OCI-LY1 (cell line): ENCODE data around the gene SMYD3.

Source experiments
- H2AFZ ChIP-seq: fragments of 200-600 bp; sonication (generic), shearing (Covaris generic); 2 replicates; pipeline ENCODE4 v1.6.0; 2014; ENCODE audit warnings: antibody characterized with exemption, mild to moderate bottlenecking, low read length
- H3F3A ChIP-seq: fragments of 200-600 bp; sonication (generic), shearing (Covaris generic); 2 replicates; pipeline ENCODE4 v1.6.0; 2014; ENCODE audit warnings: mild to moderate bottlenecking, antibody characterized with exemption, low read length, moderate library complexity; ENCODE audit not compliant: insufficient read depth
- H3K27ac ChIP-seq: fragments of 200-600 bp; sonication (generic); 2 replicates; pipeline ENCODE4 v1.5.1; 2014; ENCODE audit warnings: low read length, mixed run types, mild to moderate bottlenecking, low read depth; ENCODE audit not compliant: poor library complexity, severe bottlenecking
- H3K27me3 ChIP-seq: fragments of 200-600 bp; sonication (generic); 2 replicates; pipeline ENCODE4 v1.6.0; 2014; ENCODE audit warnings: antibody characterized with exemption, mild to moderate bottlenecking, low read length, moderate library complexity; ENCODE audit not compliant: insufficient read depth
- H3K36me3 ChIP-seq: fragments of 200-600 bp; sonication (generic); 2 replicates; pipeline ENCODE4 v1.6.1; 2014; ENCODE audit warnings: mild to moderate bottlenecking, antibody characterized with exemption, low read length, moderate library complexity, mixed read lengths; ENCODE audit not compliant: insufficient read depth
- H3K4me1 ChIP-seq: fragments of 200-600 bp; sonication (generic); 2 replicates; pipeline ENCODE4 v1.5.1; 2014; ENCODE audit warnings: mild to moderate bottlenecking, low read length, moderate library complexity; ENCODE audit not compliant: insufficient read depth, severe bottlenecking
- H3K4me2 ChIP-seq: fragments of 200-600 bp; sonication (generic), shearing (Covaris generic); 2 replicates; pipeline ENCODE4 v1.6.1; 2014; ENCODE audit warnings: low read length
- H3K4me3 ChIP-seq: fragments of 200-600 bp; sonication (generic); 2 replicates; pipeline ENCODE4 v1.5.1; 2014; ENCODE audit warnings: low read length, low read depth, mild to moderate bottlenecking, mixed read lengths; ENCODE audit not compliant: poor library complexity, severe bottlenecking
- H3K79me2 ChIP-seq: fragments of 200-600 bp; shearing (Covaris generic); 2 replicates; pipeline ENCODE4 v1.6.1; 2016; ENCODE audit warnings: mixed run types, low read length, mixed read lengths; ENCODE audit not compliant: insufficient read depth
- H3K9ac ChIP-seq: fragments of 200-600 bp; sonication (generic), shearing (Covaris generic); 2 replicates; pipeline ENCODE4 v1.6.1; 2014; ENCODE audit warnings: mild to moderate bottlenecking, low read length, mixed read lengths
- H3K9me2 ChIP-seq: fragments of 200-600 bp; sonication (generic), shearing (Covaris generic); 2 replicates; pipeline ENCODE4 v1.6.1; 2014; ENCODE audit warnings: low read depth, mild to moderate bottlenecking, low read length, mixed read lengths
- H3K9me3 ChIP-seq: fragments of 200-600 bp; shearing (Covaris generic); 2 replicates; pipeline ENCODE4 v1.6.1; 2014; ENCODE audit warnings: low read length, mixed read lengths
- H4K20me1 ChIP-seq: fragments of 200-600 bp; sonication (generic), shearing (Covaris generic); 2 replicates; pipeline ENCODE4 v1.6.0; 2016; ENCODE audit warnings: mild to moderate bottlenecking, low read length; ENCODE audit not compliant: insufficient read depth
- EZH2 ChIP-seq: fragments of 200-600 bp; sonication (generic), shearing (Covaris generic); IDR thresholded peaks from 2 replicates; pipeline ENCODE4 v1.8.0; 2017; ENCODE audit warnings: borderline replicate concordance, mixed run types, mild to moderate bottlenecking, antibody characterized with exemption, low read length, moderate library complexity, mixed read lengths
- TF ChIP-seq, protein P1 (sequence below): fragments of 200-600 bp; sonication (generic), shearing (Covaris generic); IDR thresholded peaks from 2 replicates; pipeline ENCODE4 v1.5.1; 2017; ENCODE audit warnings: mild to moderate bottlenecking, antibody characterized with exemption, low read length, moderate library complexity, mixed read lengths

SMYD3 gene

DNA sequence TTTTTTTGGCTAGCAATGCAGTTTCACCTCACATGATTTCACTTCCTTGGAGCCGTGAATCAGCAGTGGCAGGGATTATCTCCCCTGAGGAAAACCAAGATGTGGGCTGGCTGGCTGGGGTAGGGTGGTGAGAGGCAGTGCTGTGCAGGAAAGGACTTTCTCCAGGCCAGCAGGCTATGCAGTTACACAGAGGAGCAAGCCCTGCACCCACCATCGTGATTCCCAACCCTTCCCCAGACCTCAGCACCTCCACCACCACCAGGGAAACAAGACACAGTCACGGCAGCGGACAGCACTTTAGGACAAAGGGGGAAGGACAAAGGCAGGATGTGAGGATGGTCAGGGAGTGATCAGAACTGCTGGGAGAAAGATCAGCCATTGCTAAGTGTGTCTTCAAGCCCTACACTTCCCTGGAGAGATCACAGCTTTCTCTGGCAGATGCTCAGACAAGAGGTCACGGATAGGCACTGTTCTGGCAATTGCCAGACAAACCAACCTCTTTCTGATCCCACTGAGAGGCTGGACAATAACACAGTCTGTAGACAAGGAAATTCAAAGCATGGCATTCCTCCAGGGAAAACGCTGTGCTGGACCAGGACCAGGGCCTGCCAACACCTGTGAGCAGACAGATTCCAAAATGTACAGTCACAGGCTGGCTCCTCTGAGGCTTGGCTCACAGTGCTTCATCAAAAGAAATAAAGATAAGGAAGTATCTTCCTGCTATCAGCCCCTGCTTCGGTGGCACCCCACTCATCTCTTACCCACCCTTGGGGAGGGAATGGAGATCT, 509.4 kb downstream of the SMYD3 start:
- no peaks in the 10 kb centered on the region for H3K9me2 ChIP-seq
- no peaks in the 10 kb centered on the region for H3F3A ChIP-seq
- no peaks in the 10 kb centered on the region for H4K20me1 ChIP-seq
- peaks cover 10% of the 10 kb centered on the region for H3K4me1 ChIP-seq
- TF ChIP-seq EZH2, result no peak
- TF ChIP-seq, protein P1, sequence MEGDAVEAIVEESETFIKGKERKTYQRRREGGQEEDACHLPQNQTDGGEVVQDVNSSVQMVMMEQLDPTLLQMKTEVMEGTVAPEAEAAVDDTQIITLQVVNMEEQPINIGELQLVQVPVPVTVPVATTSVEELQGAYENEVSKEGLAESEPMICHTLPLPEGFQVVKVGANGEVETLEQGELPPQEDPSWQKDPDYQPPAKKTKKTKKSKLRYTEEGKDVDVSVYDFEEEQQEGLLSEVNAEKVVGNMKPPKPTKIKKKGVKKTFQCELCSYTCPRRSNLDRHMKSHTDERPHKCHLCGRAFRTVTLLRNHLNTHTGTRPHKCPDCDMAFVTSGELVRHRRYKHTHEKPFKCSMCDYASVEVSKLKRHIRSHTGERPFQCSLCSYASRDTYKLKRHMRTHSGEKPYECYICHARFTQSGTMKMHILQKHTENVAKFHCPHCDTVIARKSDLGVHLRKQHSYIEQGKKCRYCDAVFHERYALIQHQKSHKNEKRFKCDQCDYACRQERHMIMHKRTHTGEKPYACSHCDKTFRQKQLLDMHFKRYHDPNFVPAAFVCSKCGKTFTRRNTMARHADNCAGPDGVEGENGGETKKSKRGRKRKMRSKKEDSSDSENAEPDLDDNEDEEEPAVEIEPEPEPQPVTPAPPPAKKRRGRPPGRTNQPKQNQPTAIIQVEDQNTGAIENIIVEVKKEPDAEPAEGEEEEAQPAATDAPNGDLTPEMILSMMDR, result no peak
- H3K4me3 ChIP-seq, result no peak overlapping the region
- H3K36me3 ChIP-seq, result no peaks in the 10 kb centered on the region
- H3K4me2 ChIP-seq, result no peak overlapping the region
- no peak overlapping the region for H2AFZ ChIP-seq
- no peaks in the 10 kb centered on the region for H3K79me2 ChIP-seq
- no peaks in the 10 kb centered on the region for H3K27me3 ChIP-seq
- H3K9ac ChIP-seq, result no peak overlapping the region
- H3K9me3 ChIP-seq, result no peaks in the 10 kb centered on the region
- no peak overlapping the region for H3K27ac ChIP-seq

DNA sequence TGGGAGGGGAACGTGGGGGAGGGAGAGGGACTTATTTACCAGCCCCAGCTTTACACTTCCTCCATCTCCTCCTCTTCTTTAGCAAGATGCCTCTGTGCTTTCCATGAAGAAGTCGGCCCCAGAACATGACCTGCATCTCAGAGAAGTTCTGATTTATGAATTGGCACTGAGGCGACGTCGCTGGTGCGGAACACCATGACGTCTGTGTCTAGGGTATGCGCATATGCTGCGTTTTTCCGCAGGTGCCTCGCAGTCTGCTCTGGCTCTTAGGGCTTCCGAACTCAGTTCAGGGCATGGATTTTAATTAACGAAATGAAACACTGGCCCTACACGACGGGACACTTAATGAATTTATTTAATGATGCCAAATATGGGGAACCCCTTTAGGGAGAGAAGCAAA, 510.3 kb downstream of the SMYD3 start:
- Histone ChIP-seq H3K4me2 (no peak overlapping the region), H4K20me1 (no peaks in the 10 kb centered on the region)
- no peak for TF ChIP-seq EZH2
- TF ChIP-seq, protein P1, result no peak

DNA sequence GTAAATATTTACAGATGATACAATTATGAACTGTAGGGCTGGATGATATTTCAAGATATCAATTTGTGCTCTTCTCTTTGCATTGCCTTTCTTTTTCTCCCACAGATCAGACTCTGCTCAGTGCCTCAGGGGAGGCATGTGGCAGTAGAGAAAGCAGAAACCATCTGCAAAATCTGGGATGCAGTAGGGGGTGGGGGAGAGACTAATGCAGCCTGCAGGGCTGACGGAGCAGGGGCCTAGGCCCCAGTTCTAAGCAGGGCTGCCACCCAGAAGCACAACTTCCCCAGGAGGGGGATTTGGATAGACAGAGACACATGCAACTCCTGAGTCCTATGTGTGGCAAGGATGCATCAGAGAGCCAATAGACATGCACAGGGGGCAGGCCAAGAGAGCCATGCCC, 511.6 kb downstream of the SMYD3 start:
- Histone ChIP-seq H3K36me3 (no peaks in the 10 kb centered on the region), H2AFZ (no peak overlapping the region), H3K27me3 (no peaks in the 10 kb centered on the region), H3K9me3 (no peaks in the 10 kb centered on the region), H3K9me2 (no peaks in the 10 kb centered on the region), H3K9ac (no peak overlapping the region), H3F3A (no peaks in the 10 kb centered on the region), H3K4me1 (peaks cover 10% of the 10 kb centered on the region), H3K4me2 (no peak overlapping the region), H3K4me3 (no peak overlapping the region), H3K27ac (no peak overlapping the region), H3K79me2 (no peaks in the 10 kb centered on the region), H4K20me1 (no peaks in the 10 kb centered on the region)
- no peak for TF ChIP-seq EZH2
- TF ChIP-seq, protein P1, result no peak

More for the DNA sequence above, 510.3 kb downstream of the SMYD3 start:
- Histone ChIP-seq H3K9ac (no peak overlapping the region), H3K9me3 (no peaks in the 10 kb centered on the region), H2AFZ (no peak overlapping the region), H3K36me3 (no peaks in the 10 kb centered on the region), H3K27ac (no peak overlapping the region), H3K79me2 (no peaks in the 10 kb centered on the region), H3K27me3 (no peaks in the 10 kb centered on the region), H3K9me2 (no peaks in the 10 kb centered on the region), H3K4me3 (no peak overlapping the region), H3F3A (no peaks in the 10 kb centered on the region), H3K4me1 (peaks cover 10% of the 10 kb centered on the region)
